Astrocyte (in vitro differentiated cells and primary cell): ENCODE results near the gene PTMS. TPM values are rescaled to one million over a fixed set of nuclear protein-coding genes. Genes with fewer than 3 reads are reported as not detected.

Experiments used
- DNase-seq: peaks from one replicate; pipeline ENCODE4 v3.0.0-alpha.2; 2010; ENCODE audit warnings: low read depth
- FAIRE-seq: peaks from 2 replicates; lab custom pipeline; 2011; peaks lifted over from hg19 to GRCh38; lab: Jason Lieb, UNC
- H2AFZ ChIP-seq: 2 replicates; pipeline ENCODE4 v1.6.0; 2012; ENCODE audit warnings: low read depth, low read length, inconsistent platforms
- H3K27ac ChIP-seq: 2 replicates; pipeline ENCODE4 v1.5.1; 2011; ENCODE audit warnings: low read depth, low read length, inconsistent platforms
- H3K27me3 ChIP-seq: 2 replicates; pipeline ENCODE4 v1.6.0; 2011; ENCODE audit warnings: low read length, inconsistent platforms; ENCODE audit not compliant: insufficient read depth
- H3K36me3 ChIP-seq: 2 replicates; pipeline ENCODE4 v1.5.1; 2011; ENCODE audit warnings: low read length, inconsistent platforms; ENCODE audit not compliant: insufficient read depth
- H3K4me1 ChIP-seq: 2 replicates; pipeline ENCODE4 v1.5.1; 2011; ENCODE audit warnings: low read length, inconsistent platforms; ENCODE audit not compliant: insufficient read depth
- H3K4me2 ChIP-seq: 2 replicates; pipeline ENCODE4 v1.6.0; 2012; ENCODE audit warnings: low read length, inconsistent platforms
- H3K4me3 ChIP-seq: 2 replicates; pipeline ENCODE4 v1.5.1; 2011; ENCODE audit warnings: low read depth, mild to moderate bottlenecking, low read length, inconsistent platforms; ENCODE audit not compliant: insufficient read depth
- H3K79me2 ChIP-seq: 2 replicates; pipeline ENCODE4 v1.6.0; 2012; ENCODE audit warnings: mild to moderate bottlenecking, low read length, inconsistent platforms; ENCODE audit not compliant: insufficient read depth
- H3K9ac ChIP-seq: 2 replicates; pipeline ENCODE4 v1.6.0; 2012; ENCODE audit warnings: mild to moderate bottlenecking, low read length, inconsistent platforms
- H3K9me3 ChIP-seq: 2 replicates; pipeline ENCODE4 v1.5.1; 2012; ENCODE audit warnings: low read depth, mild to moderate bottlenecking, low read length, inconsistent platforms; ENCODE audit not compliant: insufficient read depth
- H4K20me1 ChIP-seq: 2 replicates; pipeline ENCODE4 v1.6.0; 2012; ENCODE audit warnings: low read length, inconsistent platforms; ENCODE audit not compliant: insufficient read depth
- H3K27ac Mint-ChIP-seq: one replicate; pipeline ENCODE4 v1.8.0; 2021; ENCODE audit warnings: mild to moderate bottlenecking, mixed read lengths; ENCODE audit not compliant: unreplicated experiment
- H3K27me3 Mint-ChIP-seq: one replicate; pipeline ENCODE4 v1.8.0; 2021; ENCODE audit warnings: low read depth, mixed read lengths; ENCODE audit not compliant: unreplicated experiment
- H3K36me3 Mint-ChIP-seq: one replicate; pipeline ENCODE4 v1.8.0; 2021; ENCODE audit warnings: low read depth, mixed read lengths; ENCODE audit not compliant: unreplicated experiment
- H3K4me1 Mint-ChIP-seq: one replicate; pipeline ENCODE4 v1.8.0; 2021; ENCODE audit warnings: low read depth, mixed read lengths; ENCODE audit not compliant: unreplicated experiment
- H3K4me3 Mint-ChIP-seq: one replicate; pipeline ENCODE4 v1.8.0; 2021; ENCODE audit warnings: mild to moderate bottlenecking, moderate library complexity, mixed read lengths; ENCODE audit not compliant: unreplicated experiment
- H3K9me3 Mint-ChIP-seq: one replicate; pipeline ENCODE4 v1.8.0; 2021; ENCODE audit warnings: mild to moderate bottlenecking, mixed read lengths; ENCODE audit not compliant: unreplicated experiment
- EZH2 ChIP-seq: IDR thresholded peaks from 2 replicates; pipeline ENCODE4 v1.6.1; 2012; ENCODE audit warnings: mild to moderate bottlenecking, low read length, inconsistent platforms; ENCODE audit not compliant: insufficient read depth
- total RNA-seq: library from RNA; stranded (reverse); gene quantifications from 2 replicates; pipeline ENCODE4 v1.2.1, GENCODE V29; 2021
- TF ChIP-seq, protein P1 (sequence below): IDR thresholded peaks from 2 replicates; pipeline ENCODE4 v1.5.1; 2011; ENCODE audit warnings: low read depth, mild to moderate bottlenecking, inconsistent platforms, low read length, moderate library complexity; ENCODE audit not compliant: insufficient read depth

PTMS gene
- total RNA-seq, 1 donor from 2014 or later = 510 TPM

DNA sequence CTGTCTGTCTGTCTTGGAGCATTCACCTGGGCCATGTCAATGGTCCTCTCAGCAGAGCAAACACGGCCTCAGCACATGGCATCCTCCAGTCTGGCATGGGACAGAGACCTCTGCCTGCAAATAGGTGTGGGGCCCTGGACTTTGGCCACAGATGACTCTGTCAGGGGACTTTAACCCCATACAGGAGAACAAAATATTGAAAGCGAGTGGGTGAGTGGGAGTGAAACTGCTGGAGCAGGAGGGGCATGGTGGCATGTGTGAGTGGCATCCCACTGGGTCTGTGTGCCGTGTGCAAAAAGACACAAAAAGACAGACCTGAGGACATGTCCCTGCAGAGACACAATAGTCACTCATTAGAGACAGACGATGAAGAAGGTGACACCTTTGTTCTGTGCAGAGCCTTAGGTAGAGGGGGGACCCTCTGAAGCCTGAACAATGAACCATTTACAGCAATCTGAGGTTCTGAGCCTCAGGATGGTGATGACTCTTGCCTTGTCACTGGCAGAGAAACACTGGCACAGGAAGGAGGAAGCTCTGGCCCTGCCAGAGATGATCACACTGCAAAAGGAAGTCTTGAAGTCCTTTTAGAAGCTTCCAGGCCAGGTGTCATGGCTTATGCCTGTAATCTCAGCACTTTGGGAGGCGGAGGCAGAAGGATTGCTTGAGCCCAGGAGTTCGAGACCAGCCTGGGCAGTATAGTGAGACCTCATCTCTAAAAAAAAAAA is 13.7 kb downstream of the PTMS start:
- peaks cover 11% of the 10 kb centered on the region for H3K36me3 Mint-ChIP-seq
- peaks cover 9% of the 10 kb centered on the region for H3K4me1 Mint-ChIP-seq
- H3K9me3 Mint-ChIP-seq = peaks cover 4% of the 10 kb centered on the region
- Histone ChIP-seq H3K9me3 (no peaks in the 10 kb centered on the region), H3K9ac (no peak overlapping the region), H3K27ac (no peak overlapping the region), H4K20me1 (no peaks in the 10 kb centered on the region), H3K4me3 (no peak overlapping the region), H3K27me3 (no peaks in the 10 kb centered on the region), H3K36me3 (peaks cover 4% of the 10 kb centered on the region), H3K4me1 (peaks cover 6% of the 10 kb centered on the region), H2AFZ (no peak overlapping the region), H3K79me2 (no peaks in the 10 kb centered on the region), H3K4me2 (no peak overlapping the region)
- peak overlapping the region; percentile 74 for H3K4me3 Mint-ChIP-seq
- DNase-seq (no peak), FAIRE-seq (no peak)
- H3K27ac Mint-ChIP-seq = no peak overlapping the region
- peaks cover 32% of the 10 kb centered on the region for H3K27me3 Mint-ChIP-seq
- TF ChIP-seq, protein P1, sequence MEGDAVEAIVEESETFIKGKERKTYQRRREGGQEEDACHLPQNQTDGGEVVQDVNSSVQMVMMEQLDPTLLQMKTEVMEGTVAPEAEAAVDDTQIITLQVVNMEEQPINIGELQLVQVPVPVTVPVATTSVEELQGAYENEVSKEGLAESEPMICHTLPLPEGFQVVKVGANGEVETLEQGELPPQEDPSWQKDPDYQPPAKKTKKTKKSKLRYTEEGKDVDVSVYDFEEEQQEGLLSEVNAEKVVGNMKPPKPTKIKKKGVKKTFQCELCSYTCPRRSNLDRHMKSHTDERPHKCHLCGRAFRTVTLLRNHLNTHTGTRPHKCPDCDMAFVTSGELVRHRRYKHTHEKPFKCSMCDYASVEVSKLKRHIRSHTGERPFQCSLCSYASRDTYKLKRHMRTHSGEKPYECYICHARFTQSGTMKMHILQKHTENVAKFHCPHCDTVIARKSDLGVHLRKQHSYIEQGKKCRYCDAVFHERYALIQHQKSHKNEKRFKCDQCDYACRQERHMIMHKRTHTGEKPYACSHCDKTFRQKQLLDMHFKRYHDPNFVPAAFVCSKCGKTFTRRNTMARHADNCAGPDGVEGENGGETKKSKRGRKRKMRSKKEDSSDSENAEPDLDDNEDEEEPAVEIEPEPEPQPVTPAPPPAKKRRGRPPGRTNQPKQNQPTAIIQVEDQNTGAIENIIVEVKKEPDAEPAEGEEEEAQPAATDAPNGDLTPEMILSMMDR = no peak
- TF ChIP-seq EZH2 = no peak

DNA sequence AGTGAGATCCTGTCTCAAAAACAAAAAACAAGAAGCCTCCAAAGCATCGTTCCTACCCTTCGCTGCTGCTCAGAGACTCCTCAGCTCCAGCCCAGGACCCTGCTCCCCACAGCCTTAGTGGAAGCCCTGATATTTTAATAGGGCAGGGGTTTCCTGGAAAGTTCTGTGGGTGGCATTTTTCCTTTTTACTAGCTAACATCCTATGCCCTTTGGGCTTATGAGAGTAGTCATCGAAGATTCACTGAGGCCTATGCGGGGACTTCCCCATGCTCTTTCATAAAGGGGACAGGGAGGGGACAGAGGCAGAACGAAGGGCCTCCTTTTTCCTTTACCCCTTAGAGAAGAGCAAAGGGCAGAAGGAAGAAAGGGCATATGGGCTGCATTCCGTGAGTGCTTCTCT is 14.4 kb downstream of the PTMS start:
- Histone ChIP-seq H3K9ac (no peak overlapping the region), H3K79me2 (no peaks in the 10 kb centered on the region), H2AFZ (no peak overlapping the region), H3K4me1 (peaks cover 6% of the 10 kb centered on the region), H3K4me2 (no peak overlapping the region), H3K9me3 (no peaks in the 10 kb centered on the region), H3K27ac (no peak overlapping the region), H3K4me3 (no peak overlapping the region), H3K27me3 (no peaks in the 10 kb centered on the region), H3K36me3 (no peaks in the 10 kb centered on the region), H4K20me1 (no peaks in the 10 kb centered on the region)
- FAIRE-seq = no peak
- no peak overlapping the region for H3K4me3 Mint-ChIP-seq
- peaks cover 4% of the 10 kb centered on the region for H3K9me3 Mint-ChIP-seq
- DNase-seq = no peak
- TF ChIP-seq, protein P1 = no peak
- no peak for TF ChIP-seq EZH2
- peaks cover 9% of the 10 kb centered on the region for H3K36me3 Mint-ChIP-seq
- peaks cover 28% of the 10 kb centered on the region for H3K27me3 Mint-ChIP-seq
- peaks cover 9% of the 10 kb centered on the region for H3K4me1 Mint-ChIP-seq
- H3K27ac Mint-ChIP-seq = no peak overlapping the region

DNA sequence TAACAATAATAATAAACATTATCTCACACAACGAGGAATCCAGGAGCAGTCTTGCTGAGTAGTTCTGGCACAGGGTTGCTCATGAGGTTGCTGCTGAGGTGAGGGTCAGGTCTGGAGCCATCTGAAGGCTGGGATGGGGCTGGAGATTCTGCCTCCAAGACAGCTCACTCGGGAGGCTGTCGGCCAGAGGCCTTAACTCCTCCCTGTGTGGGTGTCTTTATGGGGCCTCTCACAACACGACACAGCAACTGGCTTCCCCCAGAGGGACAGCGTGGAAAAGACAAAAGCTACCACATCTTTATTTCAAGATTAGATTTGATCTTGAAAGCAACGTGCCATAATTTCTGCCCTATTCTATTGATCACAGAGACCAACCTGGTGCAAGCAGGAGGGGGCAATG is 16.0 kb downstream of the PTMS start:
- H3K36me3 ChIP-seq = no peaks in the 10 kb centered on the region
- no peaks in the 10 kb centered on the region for H3K27me3 ChIP-seq
- FAIRE-seq (no peak), DNase-seq (no peak)
- no peaks in the 10 kb centered on the region for H3K79me2 ChIP-seq
- H3K27ac Mint-ChIP-seq = no peak overlapping the region
- H3K4me2 ChIP-seq = no peak overlapping the region
- no peaks in the 10 kb centered on the region for H4K20me1 ChIP-seq
- H2AFZ ChIP-seq = peak overlapping the region; percentile 18
- TF ChIP-seq EZH2 = no peak
- TF ChIP-seq, protein P1 = no peak
- H3K4me1 Mint-ChIP-seq = peaks cover 13% of the 10 kb centered on the region
- no peak overlapping the region for H3K4me3 ChIP-seq
- H3K4me3 Mint-ChIP-seq = peak overlapping the region; percentile 27
- no peak overlapping the region for H3K9ac ChIP-seq
- H3K9me3 Mint-ChIP-seq = peaks cover 4% of the 10 kb centered on the region
- peaks cover 5% of the 10 kb centered on the region for H3K36me3 Mint-ChIP-seq
- no peak overlapping the region for H3K27ac ChIP-seq
- peaks cover 18% of the 10 kb centered on the region for H3K27me3 Mint-ChIP-seq
- H3K4me1 ChIP-seq = peaks cover 6% of the 10 kb centered on the region
- no peaks in the 10 kb centered on the region for H3K9me3 ChIP-seq
